GM21717 (cell line): ENCODE results near the gene DPP10.
"Not testable (repeated sequence)": the region's sequence is repeated elsewhere in the genome, so short reads cannot be mapped to it uniquely, and the experiment has no call there.

Source experiments
- ATAC-seq: cut with Tn5 transposase; IDR thresholded peaks from one replicate; pipeline ENCODE4 v1.9.1; 2021; ENCODE audit warnings: mild to moderate bottlenecking, moderate library complexity; ENCODE audit not compliant: unreplicated experiment

Gene DPP10

DNA sequence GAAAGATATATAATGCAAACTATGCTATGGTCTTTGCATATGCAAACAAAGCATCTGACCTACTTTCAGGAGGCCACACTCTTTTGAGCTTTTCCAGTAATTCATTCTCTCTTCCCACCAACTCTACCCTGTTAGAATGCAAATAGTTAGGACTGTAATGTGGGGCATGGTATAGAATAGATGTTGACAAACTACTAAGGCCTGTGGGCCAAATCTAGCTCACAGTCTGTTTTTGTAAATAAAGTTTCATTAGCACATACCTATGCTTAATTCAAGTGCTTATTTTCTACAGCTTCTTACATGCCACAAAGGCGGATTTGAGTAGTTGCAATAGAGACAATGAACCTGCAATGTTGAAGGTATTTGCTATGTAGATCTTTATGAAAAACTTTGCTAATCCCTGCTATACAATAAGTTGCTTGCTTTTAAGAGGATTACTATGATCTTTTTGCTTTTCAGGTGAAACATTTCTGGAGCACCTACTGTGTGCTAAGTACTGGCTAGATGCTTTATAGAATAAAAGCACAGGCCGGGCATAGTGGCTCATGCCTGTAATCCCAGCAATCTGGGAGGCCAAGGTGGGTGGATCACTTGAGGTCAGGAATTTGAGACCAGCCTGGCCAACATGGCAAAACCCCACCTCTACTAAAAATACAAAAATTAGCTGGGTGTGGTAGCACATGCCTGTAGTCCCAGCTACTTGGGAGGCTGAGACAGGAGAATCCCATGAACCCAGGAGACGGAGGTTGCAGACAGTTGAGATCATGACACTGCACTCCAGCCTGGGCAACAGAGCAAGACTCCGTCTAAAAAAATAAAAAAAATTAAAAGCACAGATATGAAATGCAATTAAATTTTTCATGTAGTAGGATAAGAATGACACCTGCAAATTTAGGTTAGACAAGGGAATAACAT is 267.8 kb downstream of the DPP10 start:
- ATAC-seq, result no peak

DNA sequence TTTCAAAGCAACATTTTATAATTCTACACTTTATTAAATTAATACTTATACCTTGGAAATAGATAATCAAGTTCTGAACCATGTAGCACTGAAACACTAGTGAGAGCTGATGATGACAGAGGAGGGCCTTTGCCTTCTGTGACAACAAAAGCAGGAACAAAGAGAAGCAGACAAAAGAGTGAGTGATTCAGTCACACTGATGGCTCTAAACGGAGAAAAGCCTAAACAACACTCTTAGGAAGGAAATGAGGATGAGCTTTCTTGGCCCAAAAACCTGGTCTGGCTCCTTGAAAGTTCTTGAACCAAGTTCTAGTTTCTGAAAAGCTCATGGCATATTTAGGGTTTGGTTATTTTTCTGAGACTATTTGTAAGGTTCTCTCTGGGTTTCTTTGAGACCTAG is 271.9 kb downstream of the DPP10 start:
- no peak for ATAC-seq

DNA sequence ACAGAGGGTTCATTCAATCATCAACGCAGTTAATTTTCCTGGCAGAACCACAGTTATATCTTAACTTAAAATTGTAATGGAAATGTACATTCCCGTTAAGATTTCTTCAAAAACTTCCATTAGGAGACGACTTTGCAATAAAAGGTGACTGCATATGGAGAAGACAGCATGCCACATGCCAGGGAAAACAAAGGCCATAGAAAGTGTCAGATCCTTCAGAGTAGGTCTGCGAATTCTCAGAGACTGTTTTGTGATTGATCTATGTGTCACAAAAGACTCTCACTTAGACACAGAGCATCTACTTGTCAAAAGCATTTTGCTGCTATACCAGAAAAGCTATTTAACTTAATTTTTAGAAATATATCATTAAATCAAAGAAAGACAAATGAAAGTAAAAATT is 274.6 kb downstream of the DPP10 start:
- no peak for ATAC-seq

DNA sequence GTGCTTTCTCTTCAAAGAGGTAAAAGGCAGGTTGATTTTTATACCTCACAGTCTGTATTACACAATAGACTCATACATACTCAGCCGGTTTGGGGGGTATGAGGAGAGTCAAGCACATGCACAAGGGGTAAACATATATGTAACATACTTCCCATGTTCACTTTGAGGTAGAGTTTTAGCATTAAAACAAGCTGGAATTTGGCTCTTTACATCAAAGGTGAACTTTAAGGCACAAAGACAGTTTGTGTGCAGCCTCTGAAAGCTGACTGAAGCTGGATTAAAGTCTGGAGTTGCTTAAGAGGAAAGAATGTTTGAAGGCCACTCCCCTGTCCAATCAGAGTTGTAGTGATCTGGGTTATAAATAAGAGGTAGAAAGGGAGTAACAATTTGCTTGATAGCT is 282.0 kb downstream of the DPP10 start:
- no peak for ATAC-seq

DNA sequence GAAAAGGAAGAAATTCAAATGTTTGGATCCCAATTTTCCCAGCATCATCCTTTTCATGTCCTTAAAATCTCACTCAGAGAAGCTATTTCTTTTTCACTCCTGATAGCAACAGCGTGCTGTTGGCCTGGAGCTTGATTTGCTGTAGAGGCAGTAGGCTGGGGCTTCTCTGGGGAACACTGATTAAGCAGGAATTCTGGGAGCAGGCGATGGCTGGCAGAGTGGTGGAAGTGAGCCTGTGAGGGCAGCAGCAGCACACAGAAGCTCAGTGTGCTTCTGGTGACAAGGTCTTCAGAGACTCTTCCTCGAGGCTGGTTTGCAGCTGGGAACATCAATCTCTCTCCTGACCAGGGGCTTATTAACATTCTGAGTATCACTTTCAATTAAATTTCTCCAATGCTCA is 284.6 kb downstream of the DPP10 start:
- ATAC-seq, result no peak

DNA sequence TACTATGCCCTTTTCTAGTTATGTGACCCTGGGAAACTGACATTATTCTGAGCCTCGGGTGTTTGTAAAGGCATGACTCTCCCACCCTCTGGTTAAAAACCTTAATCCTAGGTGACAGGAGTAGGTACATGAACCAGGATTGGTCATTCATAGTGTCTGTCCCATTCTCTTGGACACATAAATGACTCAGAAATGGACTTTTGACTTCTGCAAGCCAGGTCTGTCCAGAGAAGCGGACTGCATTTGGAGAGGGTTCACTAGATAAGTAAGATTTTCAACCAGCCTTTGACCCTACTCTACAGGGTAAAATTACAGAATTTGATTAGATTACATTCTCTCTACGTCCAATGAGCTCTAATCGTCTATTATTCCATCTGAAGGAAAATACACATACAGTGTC is 285.9 kb downstream of the DPP10 start:
- ATAC-seq, result no peak

DNA sequence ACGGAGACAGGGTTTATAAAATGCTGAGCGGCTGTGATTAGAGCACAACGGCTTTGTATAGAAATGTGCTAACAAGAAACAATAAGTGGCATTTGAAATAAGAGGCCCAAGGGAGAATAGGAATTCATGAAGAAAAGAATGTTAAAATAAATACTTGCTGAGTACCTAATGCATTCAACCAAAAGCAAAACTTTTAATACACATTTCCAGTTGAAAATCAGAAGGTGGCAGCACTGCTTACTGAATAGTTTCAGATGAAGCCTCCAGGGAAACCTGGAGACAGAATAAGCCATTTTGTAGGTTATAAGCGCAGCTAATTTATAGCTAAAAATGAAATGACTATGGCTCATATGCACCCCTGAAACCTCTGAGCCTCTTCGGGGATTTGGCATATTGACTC is 286.6 kb downstream of the DPP10 start:
- ATAC-seq, result no peak

DNA sequence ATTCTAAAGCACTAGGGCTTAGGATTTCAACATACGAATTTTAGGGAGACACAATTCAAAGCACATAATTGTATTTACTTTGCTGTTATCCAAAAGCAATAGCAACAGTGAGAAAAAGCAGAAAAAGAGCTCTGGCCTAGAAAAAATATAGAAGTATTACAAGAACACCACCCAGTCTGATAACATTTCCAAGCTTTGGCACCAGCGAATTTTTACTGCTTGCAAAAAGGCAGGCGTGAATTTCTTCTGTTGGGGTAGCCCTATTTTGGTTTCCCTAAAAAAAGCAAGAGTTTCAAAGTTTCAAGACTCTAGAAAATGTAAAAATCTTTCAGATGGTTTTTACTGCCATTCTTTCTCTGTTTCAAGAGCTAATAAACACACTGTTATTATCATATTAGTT is 292.7 kb downstream of the DPP10 start:
- ATAC-seq, result no peak

DNA sequence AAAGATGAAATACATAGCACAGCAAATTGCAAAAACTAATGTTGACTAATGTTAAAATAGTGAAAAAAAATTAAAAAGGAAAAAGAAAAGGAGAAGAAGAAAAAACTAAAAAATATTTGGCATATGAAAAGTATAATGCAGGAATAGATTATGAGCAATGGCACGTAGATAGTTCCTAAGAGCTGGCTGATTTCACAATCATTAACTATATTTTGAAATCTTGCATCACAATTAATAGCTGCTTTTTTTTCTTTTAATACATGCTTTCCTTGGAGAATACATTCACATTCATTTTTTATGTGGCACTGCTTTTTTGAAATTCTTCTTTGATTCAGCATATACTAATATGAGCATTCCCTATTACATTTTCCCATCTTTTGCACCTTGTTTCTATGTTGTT is 299.8 kb downstream of the DPP10 start:
- ATAC-seq, result no peak

DNA sequence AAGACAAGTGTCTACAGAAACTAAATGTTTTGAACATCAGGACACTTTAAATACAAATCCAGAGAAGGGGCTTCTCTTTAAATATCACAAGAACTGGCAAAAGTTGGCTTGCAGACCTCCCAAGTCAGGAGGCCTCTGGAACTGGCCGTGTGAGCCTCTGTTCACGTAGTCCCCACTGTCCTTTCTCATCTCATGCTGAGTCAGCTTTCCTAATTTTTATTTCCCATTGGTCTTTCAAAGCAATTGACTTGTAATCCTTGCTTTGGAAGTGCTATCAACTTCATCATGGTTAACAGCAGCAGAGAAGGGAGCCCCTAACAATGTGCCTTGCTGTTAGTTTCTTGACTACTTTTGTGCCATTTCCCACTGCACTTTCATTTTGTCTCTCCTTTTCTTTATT is 303.3 kb downstream of the DPP10 start:
- ATAC-seq, result no peak

DNA sequence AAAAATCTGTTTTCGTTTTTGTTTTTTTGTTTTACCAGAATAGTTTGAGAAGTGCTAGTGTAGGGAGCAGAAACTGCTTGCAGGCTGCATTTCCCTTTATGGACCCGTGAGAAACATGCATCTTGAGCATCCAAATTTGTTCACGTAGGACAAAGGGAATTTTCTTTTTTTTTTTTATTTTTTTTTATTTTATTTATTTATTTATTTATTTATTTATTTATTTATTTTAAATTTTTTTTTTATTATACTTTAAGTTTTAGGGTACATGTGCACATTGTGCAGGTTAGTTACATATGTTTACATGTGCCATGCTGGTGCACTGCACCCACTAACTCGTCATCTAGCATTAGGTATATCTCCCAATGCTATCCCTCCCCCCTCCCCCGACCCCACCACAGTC is 305.7 kb downstream of the DPP10 start:
- not testable (repeated sequence) for ATAC-seq

DNA sequence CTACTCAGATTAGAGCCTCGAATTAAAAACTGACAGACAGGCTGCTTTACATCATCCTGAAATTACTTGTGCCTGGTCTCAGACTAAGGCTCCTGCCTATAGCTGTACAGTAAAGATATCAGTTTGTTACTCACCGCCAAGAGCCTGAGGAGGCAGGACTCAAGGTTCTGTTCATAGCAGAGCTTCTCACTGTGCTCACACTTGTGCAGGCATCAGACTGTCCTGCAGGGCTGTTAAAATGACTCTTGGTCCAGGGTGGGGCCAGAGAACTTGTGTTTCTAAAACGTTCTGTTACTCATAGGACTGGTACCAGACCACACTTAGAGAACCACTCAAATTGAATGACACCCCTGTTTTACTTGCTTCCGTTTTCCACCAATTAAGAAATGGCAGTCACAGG is 310.0 kb downstream of the DPP10 start:
- no peak for ATAC-seq

DNA sequence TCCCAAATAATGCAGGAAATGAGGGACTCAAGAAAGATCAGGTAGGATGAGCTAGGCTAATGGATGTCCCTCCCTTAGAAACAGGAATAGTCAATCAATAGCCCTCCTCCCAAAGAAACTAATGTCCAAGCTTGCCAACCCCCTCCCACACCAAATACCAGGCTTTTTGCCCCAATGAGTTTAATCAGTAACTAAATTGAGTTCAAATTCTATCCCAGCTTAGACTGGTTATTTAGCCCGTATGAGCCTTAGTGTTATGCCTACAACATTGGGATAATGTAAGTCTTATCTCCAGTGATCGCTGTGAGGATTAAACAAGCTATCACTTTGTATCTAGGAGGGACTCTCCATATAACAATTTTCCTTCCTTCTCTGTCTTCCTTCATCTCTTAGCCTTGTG is 310.7 kb downstream of the DPP10 start:
- ATAC-seq, result no peak

DNA sequence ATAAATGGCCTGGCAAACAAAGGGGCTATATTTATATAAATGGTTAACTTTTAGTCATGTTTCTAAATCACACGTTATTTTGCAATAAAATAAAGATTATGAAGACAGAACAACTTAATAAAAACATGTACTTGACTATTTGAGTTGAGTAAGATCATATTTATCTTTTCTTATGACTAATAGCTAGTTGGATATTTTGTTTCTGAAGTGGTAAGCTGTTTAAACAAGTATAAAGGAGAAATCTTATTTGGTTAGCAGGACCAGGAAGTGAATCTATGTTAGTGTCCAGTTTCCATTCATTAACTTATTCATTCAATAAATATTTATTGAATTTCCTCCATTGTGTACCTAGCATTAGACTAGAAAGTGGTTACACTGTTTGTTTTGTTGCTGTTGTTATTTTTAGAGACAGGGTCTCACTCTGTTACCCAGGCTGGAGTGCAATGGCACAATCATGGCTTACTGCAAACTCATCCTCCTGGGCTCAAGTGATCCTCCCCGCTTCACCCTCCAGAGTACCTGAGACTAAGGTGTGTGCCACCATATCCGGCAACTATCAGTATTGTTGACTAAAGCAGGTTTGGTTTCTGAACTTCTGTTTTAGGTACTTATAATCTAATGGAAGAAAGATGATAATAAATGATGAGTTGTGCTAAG is 312.6 kb downstream of the DPP10 start:
- ATAC-seq, result no peak

DNA sequence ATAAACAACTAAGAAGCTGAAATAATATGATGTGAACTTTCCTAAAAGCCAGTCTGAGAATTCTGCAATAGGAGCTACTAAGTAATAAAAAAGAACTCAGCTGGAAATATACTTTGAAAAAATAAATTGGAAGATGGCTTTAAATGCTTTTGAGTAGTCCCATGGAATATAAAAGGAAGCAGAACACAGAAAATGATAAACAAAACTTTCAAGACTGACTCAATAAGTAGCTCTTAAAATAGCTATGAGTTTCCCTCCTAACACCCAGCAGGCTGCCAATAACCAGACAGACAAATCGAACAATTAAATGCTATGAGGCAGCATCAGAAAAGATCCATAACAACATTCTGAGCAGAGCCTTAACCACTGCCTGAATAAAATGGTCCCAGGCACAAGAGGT is 319.9 kb downstream of the DPP10 start:
- ATAC-seq, result no peak

DNA sequence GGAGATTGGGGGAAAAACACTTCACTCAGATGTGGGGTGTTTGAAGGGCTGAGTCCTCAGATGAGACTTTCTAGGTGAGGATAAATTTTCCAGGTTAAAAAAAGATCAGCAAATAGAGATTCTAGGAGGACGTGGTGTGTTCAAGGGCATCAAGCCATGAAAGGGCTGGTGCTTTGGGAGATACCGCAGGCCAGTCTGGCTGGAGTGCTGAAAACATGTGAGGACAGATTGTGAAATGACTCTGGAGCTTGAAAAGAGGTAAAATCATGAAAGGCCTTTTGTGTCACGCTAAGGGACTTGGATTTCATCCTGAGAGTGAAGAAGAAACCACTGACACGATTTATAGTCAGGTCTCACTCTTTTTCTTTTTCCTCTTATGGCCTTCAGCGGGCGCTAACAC is 320.5 kb downstream of the DPP10 start:
- no peak for ATAC-seq

DNA sequence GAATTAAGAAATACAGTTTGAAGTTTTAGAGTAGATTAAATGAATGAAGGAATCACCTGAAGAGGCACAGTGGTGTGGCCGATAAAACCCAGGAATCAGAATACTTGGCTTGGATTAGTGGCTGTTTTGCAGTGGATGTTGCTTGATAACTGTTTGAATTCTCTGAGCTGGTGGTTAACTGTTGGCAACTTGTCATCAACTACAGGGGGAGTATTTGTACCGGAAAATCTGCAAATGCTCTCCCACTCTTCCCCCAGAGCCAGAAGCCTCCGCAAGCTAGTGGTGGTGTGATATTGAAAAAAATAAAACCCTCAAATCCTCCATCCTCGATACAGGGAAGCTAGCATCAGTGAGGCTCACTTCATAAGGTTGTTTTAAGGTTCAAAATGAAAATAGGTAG is 326.7 kb downstream of the DPP10 start:
- ATAC-seq, result no peak

DNA sequence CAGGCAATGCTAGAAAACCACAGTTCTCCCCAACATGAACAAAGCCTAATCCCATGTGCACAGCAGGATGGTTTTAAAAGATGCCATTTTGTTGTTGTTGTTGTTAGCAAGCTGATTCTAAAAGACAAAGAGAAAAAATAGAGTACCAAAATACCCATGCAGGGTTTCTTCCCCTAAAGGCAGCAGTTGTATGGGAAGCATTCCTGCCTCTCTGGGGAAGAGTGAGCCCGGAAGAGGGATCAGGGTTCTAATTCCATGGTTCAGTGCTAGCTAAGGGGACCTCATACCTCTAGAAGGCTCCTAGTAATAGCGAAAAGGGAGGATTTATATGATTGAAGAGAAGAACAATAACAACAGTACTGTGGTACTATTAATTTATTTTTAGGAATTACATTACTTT is 327.6 kb downstream of the DPP10 start:
- no peak for ATAC-seq

DNA sequence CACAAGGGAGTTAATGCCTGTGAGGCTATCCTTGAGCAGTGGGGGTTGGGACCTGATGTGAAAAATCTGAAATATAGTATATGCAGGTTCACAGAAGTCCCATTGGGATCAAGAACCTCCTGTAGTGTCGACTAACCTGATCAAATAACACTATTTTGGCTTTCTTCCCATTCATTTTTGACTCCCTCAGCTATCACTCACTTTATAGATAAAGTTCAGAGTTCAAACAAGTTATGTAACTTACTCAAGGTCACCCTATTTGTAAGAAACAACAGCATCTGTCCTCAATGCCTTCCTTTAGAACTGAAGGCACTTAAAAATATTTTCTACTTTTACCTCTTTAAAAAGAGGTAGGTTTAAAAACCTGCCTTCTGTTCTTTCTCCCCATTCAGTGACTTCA is 341.6 kb downstream of the DPP10 start:
- no peak for ATAC-seq

DNA sequence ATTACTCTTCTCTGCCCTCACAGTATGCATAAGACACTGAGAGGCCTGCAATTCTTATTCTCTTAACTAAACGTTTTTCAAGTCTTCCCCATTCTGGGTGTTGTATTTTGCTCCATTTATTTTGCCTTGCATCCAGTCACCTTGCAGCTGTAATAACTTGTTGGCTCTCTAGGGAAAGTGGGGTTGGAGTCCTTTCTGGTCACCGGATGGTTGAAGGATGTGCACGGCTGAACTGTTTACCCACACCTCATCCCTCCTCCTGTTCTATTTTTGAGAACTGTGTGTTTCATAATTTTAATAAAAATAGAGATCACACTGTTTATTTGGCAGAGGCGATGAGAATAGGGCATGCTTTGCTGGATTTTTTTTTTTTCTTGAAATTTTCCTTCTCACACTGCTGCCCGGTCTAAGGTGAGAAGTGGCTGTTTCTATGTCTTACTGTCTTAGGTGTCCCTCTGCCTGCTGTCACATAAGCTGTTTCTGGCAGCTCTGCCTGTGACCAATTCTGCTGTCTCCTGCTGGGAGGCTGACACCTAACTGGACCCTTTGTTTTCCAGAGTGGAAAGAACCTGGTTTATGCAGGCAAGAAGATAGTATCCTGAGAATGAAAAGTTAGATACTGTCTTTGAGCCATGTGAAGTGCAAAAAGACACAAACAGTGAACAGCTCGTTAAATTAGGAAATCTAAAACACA is 342.6 kb downstream of the DPP10 start:
- ATAC-seq, result no peak

DNA sequence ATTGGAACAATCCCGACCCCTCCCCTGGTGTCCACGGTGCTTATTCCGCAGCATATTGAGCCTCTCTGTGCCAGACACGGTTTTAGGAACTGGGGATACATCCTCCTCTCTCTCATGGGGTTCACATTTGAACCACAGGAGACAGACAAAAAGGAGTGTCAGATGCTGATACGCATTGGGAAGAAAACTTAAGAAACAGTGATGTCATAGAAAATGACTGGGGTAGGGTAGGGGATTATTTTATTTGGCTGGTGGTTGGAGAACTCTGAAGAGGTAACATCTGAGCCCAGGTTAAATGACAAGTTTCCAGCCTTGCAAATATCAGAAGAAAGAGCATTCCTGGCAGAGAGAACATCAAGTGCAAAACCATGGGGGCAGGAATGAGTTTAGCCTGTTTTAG is 344.5 kb downstream of the DPP10 start:
- no peak for ATAC-seq

DNA sequence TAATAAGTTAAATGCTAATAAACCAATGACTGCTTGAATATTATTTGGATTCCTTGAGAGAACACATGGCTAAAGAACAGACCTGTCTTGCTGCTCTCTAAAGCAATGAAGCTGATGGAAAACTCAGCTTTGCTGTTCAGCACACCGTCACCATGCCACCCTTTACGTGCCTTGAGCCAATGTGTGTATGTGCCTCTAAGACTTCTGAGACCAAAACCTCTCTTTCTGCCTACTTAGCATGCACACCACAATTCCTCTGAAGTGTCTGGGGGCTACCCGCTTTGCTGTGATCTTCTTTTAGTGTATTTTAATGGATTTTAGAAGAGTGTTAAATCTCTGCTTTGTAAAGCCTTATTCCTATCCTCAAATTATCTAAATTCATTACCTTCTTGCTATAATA is 345.0 kb downstream of the DPP10 start:
- no peak for ATAC-seq
